Activated effector memory CD4-positive, alpha-beta T cell treated with Interleukin-2 at 50 U/mL for 16 hours (primary cell): Measurements from ENCODE around the gene PARD3.
A peak's percentile ranks its signal among the peaks of the same experiment; 100 is the strongest.

Experiments used
- DNase-seq: peaks from one replicate; pipeline ENCODE4 v3.0.0-alpha.2; 2020

The PARD3 gene

DNA sequence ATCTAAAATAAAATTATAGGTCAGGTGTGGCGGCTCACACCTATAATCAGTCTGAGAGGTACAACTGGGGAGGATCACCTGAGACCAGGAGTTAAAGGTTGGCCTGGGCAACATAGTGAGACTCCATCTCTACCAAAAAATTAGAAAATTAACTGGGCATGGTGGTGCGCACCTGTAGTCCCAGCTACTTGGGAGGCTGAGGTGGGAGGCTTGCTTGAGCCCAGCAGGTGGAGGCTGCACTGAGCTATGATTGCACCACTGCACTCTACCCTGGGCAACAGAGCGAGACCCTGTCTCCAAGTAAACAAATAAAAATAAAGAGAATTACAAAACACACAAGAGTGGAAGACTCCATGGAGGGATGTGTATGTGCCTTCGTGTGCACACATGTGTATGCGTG is 171.5 kb downstream of the PARD3 start:
- DNase-seq: no peak

DNA sequence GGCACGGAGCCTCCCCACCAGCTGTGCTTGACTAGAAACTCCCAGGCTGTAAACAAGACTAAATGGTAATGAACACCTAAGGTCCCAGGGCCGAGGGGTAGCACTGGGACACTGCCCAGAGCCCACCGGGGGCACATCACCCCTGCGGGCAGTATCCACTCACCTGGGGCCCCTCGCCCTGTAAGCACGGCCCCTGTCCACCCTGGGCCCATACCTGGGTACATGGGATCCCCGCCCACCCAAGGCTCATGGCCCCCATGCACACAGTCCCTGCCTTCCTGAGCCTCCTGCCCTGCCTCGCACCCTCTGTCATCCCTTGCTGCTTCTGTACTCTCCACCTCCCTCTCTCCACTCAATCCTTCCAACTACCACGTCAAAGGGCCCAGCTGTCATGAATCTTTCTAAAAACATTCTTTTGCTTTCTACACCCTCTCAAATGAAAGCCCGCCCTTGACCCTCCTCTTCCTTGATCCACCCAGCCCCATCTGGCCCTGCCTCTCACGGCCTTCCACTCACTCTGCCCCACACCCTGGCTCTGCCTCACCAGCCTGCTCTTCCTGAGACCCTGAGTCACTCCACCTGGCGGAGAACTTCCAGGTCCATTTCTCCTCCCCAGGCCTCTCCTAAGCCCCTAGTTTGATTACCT is 173.1 kb downstream of the PARD3 start:
- DNase-seq: no peak

DNA sequence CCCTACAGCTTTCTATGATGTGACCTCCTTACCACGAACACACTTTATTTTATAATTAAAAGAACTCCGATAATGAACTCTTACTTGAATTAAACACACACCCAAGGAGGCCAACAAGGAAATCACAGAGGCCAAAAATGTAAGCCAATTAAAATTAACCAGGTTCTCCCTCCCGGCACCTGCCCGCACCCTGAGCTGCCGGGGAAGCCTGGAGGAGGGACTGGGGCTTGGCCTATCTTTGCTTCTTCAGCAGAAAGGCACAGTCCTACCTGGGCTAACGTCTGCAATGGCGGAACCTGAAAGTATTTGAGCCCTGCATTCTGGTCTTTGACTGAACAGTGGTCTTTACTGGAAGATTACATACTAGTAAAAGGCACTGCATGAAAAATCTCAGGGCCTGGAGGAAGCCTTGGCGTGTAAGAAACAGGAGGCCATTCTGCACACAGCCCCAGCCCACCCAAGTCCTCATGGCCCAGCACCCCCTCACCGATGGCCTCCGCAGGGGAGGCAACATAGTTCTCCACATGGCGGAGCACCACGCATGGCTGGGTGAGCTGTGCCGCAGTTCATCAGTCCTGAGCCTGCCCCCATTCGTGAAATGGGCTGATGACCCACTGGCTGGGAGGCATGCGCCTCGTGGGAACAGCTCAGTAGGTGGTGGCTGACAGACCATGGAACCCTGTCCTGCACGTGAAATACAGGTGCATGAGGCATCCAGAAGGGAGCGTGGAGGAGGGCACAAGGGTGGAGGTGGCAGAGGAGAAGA is 173.8 kb downstream of the PARD3 start:
- DNase-seq: no peak

DNA sequence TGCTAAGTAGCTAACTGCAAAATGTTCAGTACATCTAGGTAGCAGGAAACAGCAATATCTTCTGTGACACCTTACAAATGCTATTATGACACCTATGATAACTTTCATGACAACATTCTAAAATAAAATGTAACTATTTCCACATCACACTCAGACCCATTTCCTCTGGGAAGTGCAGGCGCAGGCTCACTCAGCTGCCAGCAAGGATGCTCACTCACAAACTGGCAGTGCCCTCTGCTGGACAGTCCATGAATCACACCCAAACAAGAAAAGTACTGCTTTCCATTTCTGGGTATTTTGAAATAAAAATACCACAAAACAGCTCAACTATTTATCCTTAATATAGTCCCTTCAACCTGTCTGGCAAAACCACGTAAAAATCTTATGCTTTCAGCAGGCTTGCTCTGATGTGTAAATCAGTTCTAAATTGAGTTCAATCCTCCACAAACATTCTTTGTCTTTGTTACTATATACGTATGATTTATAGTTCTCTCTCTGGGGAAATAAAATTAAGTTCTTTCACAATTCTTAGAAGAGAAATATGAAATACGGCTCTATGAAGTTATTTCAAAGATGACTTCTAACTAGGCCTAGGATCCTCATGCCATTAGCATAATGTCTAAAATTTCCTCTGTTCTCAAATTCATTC is 176.6 kb downstream of the PARD3 start:
- peak; percentile 34 for DNase-seq

DNA sequence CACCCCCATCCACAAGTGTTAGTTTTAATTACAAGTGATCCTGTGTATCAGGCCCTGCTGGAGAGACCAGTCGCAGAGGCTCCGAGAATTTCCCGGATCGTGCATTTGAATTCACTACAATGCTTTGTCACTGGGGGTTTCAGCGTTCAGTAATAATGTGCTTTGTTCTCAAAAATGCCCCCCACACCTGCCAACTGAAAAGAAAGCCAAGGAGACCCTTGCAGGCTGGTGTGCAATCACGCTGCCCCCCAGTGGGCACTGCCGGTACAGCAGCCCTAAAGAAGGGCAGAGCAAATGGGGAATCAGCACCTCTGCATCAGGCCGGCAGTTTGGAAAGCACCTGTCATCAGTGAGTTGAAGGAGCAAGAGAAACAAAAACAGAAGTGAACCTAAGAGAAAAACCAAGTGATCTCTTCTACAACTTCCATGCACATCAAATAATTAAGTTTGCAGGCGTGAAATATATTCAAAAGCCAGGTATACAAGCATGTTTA is 177.6 kb downstream of the PARD3 start:
- DNase-seq: peak; percentile 35

DNA sequence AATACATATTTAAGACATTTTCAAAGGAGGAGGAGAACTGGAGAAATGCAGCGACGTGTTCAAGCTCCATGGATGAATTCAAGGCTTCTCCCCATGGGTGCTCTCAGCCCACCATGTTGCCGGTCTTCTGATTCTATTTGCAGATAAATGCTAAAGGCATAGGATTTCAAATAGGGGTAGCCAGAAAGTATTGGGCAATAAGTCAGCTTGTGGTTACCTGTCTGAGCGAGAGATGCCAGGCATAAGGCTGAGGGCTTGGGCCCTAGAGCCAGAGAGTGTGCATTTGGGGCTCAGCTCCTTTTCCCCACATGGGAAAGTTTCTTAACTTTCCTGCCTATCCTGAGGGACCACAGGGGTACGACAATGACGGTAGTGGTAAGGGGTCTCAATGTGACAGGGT is 180.0 kb downstream of the PARD3 start:
- DNase-seq: no peak

DNA sequence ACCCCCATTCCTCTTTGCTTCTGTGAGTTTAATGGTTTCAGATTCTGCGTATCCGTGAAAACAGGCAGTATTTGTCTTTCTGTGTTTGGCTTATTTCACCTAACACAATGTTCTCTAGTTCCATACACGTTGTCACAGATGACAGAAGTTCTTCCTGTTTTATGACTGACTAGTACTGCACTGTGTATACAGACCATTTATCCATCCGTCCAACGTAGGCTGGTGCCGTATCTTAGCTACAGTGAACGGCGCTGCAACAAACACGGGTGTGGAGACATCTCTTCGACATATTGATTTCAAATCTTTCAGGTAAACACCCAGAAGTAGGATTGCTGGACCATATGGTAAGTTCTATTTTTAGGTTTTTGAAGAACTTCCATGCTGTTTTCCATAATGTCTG is 181.7 kb downstream of the PARD3 start:
- no peak for DNase-seq

DNA sequence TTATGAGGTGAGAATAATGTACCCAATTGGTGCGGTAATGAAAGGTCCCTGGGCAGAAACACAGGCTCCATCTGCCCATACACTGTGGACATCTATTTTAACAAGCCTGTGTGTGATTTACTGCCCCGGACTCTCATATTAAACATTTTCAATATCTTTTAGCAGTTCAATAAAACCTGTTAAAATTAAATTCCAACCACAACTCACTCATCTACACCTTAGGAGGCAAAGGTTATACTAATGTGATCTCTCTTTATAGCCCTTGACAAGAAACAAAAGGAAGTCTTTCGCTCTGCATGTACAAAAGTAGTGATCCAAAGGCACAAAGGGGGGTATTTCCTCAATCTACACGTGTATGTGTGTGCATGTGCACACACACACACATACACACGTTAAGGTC is 186.0 kb downstream of the PARD3 start:
- DNase-seq: no peak

DNA sequence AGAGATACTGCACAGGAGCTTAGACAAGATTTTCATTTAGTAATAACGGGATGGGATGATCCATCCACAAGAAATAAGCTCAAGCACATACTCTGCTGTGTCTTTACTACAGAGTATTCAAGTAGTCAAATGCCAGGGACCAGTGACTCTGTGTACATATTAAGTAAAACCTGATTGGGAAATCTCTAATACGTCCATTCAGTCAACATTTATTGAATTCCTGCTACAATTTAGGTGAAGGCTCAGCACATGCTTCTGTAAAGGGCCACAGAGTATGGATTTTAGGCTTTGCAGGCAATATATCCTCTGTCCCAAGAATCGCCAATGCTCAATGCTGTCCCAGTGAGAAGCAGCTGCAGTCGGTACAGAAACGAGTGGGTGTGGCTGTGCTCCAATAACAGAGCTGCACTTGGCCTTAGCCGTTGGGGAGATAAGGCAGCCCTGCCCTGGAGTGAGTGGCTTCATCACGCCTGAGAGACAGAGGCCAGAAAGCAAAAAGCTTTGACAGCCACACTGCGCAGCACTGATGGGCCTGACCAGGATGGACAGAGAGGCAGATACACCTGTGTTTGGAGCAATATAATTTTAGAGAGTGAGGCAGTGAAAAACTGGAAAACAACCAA is 186.8 kb downstream of the PARD3 start:
- DNase-seq: no peak

DNA sequence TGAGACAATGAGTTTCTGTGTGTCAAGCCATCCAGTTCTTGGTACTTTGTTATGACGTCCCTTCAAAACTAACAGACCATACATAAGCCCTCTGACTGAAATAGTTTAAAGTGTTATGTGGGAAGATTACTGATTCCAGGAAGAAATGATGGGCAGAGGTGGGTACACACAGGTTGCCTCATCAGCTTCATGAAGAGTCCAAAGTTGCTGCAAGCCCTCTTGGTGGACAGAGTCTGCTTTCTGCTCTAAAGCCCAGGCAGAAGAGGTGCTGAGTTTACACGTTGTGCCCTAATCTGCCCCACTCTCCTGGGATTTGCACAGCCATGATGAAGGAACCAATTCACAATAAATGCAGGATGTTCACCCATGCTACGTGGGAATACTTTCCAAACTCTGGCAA is 187.4 kb downstream of the PARD3 start:
- no peak for DNase-seq

DNA sequence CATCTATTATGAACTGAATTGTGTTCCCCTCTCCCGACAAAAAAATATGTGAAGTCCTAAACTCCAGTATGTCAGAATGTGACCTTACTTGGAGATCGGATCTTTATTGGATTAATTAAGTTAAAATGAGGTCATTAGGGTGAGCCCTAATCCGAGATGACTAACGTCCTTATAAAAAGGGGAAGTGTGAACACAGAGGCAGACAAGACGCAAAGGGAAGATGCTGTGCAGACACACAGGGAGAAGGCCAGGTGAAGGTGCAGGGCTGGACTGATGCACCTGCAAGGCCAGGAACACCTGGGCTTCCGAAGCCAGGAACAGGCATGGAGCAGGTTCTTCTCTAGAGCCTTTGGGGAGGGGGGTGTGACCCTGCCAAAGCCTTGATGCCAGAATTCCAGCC is 187.8 kb downstream of the PARD3 start:
- DNase-seq: no peak

DNA sequence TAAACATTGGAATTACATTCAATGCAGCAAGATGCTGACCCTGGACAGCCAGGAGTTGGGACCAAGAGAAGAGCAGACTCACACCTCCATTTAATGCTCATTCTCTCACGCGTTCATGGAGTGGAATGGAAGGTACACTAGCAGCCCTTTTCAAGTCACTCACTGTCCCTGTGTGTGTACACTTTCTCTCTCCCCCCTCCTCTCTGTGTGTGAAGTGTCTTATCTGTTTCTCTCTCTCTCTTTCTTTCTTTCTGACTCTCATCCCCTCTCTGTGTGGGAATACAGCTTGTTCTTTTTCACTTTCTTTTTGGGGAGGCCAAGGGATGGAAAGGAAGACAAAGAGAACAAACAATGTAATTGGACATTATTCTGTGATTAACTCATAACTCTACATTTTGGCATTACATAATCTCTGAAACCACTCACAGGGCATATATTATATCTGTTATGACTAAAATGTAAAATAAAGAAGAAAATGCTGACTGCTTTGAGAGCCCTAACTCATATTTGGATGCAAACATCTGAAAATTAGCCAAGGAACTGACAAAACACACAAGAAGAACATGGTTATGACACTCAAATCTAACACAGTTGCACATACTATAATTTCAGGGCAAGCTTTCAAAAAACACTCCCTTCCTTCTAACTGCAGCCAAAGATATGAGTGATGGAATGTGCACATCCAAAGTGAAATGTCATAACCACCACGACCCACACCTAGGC is 188.8 kb downstream of the PARD3 start:
- DNase-seq: no peak

DNA sequence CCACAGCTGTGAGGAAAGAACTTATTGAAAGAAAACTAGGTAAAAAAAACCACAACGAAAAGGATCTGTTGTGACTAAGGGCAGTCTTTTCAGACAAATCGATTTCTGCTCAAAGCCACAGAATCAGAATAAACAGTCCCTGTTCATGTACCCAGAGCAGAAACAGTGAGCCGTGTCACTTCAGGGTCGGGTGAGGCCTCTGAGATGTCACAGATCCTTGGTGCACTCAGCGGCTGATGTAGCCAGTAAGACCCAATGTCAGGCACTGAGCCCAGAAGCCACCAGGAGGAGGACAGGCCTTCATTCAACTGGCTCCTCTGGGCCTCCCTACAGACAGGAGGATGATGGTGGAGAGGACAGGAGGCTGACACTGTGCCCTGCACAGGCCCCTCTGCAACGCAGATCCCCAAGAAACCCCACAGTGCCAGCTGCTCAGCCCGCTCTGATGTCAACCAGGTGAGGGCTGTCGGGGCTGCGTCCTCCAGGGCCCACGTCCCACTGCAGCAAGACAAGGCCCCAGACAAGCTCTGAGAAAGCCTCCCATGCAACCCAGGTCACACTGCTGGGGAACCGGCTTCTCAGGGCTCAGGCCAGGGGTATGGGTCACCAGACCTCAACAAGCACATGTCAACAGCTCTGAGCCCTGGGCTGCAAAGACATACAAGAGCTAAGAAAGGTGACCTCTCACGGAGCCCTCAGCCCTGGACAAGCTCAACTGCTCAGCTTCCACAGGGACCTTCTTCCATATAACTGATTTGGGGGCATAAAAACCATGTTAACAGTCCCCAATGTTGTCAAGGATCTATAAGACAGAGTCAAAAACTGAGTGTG is 190.6 kb downstream of the PARD3 start:
- DNase-seq: no peak

DNA sequence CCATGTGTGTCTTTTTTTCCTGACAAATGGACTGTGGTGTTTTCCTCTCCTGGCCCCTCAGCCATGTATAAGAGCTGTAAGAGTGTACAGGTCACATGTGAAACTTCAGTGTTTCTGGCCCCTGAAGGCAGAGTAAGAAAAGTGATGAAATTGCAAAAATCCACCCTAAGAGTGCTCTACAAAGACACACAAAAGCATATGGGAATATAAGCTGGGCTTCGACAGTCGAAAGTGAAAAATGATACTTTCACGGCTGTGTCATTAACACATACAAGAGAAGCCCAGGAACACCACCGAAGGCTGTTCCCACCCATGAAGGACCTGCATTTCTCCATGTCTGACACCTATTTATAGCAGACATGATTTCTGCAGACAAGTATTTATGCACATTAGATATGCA is 192.2 kb downstream of the PARD3 start:
- DNase-seq: no peak

DNA sequence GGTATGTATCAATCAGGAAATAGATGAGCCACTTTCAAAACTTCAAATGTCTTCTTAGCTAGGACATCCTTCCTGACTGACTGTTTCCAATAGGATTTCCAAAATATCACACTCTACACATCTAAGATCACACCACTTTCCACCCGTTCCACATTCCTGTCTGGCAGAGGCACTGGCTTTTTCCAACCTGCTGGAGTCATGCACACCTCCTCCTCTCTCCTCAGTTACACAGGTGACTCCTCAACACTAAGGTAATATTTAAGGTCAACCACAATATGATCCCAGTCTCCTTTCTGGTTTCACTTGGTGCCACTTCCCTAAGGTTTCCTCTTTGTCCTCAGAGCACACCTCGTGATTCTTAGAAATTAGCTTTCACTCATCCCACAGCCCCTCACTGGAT is 196.5 kb downstream of the PARD3 start:
- DNase-seq: no peak

DNA sequence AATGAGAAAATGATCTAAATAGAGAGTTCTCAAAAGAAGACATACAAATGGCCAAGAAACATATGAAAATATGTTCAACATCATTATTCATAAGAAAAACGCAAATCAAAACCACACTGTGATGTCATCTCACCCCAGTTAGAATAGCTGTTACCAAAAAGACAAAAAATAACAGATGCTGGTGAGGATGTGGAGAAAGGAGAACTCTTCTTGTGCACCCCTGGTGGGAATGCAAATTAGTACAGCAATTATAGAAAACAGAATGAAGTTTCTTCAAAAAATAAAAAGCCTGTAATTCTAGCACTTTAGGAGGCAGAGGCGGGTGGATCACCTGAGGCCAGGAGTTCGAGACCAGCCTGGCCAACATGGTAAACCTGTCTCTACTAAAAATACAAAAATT is 199.3 kb downstream of the PARD3 start:
- no peak for DNase-seq

DNA sequence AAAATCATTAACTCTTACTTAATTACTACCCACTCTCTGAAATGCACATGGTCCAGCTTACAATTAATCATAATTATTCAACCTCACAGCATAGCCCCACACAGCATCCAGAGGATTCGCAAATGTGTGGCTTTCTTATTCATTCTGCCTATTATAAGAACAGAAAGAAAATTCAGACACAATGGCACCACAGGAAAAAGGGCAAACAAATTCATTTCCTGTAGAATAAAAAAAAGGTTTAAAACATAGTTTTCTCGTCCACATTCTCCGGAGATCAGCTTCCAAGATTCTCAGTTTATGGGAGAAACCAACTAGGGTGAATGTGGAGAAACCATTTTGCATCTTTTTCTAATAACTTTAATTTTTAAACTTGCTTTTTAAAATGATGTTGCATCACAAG is 201.6 kb downstream of the PARD3 start:
- no peak for DNase-seq

DNA sequence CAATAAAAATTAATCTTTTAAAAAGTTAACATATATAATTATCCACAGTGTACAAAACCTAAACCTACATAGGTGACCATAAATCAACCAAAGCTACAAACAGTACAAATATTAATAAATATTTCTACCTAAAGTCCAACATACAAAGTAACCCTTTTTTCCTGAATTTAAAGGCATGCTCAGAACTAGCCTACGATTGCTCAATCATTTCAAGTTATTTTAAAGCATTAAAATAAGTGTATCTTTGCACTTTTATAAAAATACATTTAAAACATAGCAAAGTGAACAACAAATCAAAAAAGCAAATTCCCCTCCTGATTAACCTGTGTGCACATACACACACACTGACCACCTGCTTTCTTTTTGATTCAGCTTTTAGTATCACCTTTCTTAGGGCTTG is 202.2 kb downstream of the PARD3 start:
- no peak for DNase-seq

DNA sequence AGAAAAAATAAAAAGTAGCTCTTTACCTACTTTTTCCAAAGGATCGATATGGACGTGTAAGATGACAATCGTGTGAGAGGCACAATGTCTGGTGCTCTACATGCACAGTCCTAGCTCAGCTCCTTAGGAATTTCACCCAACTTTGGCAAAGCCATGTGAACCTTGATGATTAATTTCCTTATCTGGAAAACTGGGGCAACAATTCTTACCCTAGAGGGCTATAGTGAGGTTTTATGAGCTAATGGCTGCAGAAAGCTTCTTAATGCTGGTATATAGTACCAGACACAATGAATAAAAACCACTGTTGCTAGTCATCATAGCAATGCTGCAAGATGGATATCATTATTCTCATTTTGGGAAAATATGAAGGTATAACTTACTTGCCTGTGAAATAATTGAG is 202.7 kb downstream of the PARD3 start:
- DNase-seq: no peak

DNA sequence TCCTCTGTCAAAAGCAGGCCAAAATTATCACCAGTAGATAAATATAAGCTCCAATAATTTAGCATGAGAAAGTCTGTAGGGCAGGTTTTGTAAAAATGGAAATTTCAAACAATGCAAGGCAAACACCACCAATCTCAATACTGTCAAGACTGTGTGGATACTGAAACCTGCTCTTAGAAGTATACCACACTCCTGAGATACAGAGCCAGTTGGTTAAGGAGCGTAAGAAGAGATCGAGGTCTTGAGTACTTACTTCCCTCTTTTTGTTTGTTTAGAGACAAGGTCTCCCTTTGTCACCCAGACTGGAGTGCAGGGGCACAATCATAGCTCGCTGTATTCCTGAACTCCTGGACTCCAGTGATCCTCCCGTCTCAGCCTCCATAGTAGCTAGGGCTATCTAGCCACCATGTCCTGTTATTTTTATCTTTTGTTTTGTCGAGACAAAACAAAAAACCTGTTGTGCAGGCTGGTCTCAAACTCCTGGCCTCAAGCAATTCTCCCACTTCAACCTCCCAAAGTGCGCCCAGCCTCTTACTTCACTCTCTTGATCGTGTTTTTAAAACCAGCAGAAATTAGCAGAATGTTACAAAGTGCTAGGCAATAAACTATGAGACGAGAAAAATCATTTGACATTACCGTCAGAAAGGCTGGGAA is 205.7 kb downstream of the PARD3 start:
- DNase-seq: no peak

DNA sequence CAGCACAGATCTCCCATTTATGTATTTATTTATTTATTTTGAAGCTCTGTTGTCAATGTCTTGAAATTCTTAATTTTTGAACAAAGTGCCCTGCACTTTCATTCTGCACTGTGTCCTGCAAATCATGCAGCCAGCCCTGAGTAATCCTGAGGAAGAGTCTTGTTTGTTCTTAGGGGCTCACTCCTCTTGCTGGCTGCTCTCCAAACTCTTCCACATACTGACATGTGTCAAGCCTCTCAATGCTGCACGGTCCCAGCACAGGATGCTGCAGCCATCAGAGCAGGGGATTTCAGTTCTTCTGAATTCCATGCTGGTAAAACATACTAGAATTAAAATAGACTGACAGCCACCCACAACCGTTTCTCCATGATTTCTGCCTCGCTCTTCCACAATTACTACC is 207.2 kb downstream of the PARD3 start:
- DNase-seq: no peak

DNA sequence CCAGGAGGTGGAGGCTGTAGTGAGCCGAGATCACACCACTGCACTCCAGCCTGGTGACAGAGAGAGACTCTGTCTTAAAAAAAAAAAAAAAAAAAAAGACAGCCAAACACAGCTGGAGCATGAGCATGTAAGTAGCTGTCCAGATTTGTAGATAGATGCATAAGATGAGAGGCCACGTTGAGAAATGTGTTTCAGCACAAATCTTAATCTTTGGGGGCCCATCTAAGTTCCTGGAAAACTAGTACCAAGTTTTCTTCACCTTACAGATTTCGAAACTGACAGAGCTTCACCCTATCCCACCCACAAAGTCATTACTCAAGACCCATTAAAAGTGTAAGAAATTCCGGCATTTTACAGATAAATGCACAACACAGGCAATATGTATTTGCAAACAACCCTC is 208.2 kb downstream of the PARD3 start:
- DNase-seq: no peak
